Left forelimb (tissue), 1 donor: ENCODE data around the gene CHODL.

Experiments
- DNase-seq: peaks from one replicate; pipeline ENCODE4 v3.0.0-alpha.2; 2018; ENCODE audit warnings: low spot score

CHODL gene, protein sequence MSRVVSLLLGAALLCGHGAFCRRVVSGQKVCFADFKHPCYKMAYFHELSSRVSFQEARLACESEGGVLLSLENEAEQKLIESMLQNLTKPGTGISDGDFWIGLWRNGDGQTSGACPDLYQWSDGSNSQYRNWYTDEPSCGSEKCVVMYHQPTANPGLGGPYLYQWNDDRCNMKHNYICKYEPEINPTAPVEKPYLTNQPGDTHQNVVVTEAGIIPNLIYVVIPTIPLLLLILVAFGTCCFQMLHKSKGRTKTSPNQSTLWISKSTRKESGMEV

DNA sequence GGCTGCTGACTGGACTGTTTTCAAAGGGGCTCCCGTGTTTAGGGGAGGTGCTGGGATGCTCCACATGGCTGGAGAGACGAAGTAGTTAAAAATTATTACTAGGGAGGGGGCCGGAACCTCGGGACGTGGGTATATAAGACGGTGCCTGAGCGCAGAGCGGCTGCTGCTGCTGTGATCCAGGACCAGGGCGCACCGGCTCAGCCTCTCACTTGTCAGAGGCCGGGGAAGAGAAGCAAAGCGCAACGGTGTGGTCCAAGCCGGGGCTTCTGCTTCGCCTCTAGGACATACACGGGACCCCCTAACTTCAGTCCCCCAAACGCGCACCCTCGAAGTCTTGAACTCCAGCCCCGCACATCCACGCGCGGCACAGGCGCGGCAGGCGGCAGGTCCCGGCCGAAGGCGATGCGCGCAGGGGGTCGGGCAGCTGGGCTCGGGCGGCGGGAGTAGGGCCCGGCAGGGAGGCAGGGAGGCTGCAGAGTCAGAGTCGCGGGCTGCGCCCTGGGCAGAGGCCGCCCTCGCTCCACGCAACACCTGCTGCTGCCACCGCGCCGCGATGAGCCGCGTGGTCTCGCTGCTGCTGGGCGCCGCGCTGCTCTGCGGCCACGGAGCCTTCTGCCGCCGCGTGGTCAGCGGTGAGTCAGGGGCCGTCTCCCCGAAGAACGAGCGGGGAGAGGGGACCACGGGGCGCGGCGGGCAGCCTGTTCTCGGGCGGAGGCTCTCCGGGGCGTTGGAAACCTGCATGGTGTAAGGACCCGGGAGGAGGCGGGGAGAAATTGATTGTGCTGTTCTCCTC, at the start of gene CHODL:
CHODL (plus strand) TSS at position 163 of the 793 bp plus-strand sequence; CDS start at position 554, 391 bp downstream.
- DNase-seq = peak; percentile 80

DNA sequence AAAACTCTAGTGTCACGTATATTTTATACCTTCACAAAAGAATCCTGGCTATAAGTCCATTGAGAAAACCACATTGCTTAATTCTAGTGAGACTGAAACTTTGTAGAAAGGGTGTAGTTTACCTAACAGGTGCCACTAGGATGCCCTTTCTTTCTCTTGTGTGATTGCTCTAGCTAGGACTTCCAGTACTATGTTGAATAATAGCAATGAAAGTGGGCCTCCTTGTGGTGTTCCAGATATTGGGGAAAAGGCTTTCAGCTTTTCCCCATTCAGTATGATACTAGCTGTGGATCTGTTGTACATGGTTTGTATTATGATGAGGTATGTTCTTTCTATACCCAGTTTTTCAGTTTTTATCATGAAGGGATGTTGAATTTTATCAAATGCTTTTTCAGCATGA, 39.7 kb upstream of the CHODL start:
- no peak for DNase-seq

DNA sequence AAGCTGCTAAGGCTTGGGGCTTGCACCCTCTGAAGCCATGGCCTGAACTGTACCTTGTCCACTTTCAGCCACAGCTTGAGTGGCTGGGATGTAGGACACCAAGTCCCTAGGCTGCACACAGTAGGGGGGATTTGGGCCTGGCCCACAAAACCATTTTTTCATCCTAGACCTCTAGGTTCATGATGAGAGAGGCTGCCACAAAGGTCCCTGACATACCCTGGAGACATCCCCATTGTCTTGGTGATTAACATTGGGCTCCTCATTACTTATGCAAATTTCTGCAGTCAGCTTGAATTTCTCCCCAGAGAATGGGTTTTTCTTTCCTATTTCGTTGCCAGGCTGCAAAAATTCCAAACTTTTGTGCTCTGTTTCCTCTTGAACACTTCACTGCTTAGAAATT, 26.3 kb upstream of the CHODL start:
- no peak for DNase-seq

DNA sequence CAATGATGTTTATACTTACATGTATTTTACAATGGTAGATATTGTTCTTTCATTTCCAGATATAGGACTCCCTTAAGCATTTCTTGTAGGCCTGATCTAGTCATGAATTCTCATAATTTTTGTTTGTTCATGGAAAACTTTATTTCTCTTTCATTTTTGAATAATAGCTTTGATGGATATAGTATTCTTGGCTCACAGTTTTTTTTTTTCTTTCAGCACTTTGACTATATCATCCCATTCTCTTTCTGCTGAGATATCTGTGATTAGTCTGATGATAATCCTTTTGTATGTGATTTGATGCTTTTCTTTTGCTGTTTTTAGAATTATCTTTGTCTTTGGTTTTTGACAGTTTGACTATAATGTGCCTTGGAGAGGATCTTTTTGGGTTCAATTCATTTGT, 24.1 kb upstream of the CHODL start:
- no peak for DNase-seq

DNA sequence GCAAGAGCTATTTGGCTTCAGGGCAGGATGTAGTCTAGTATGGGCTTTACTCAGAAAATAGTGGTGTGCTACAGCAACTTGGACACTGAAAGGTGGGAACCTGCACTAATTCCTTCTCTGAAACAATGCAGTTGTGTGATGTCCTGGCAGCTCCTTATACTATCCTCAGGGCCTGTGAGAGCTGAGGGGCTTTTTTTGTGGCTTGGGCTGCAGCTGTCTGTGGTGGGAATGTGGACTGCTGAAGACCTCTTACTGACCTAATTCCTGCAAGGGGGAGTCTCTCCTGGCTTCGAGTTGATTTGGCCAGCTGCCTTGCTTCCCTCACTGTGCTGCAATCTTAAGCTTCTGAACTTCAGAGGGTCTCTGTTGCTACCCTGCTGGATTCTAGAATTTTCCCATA, 22.3 kb upstream of the CHODL start:
- DNase-seq = no peak

DNA sequence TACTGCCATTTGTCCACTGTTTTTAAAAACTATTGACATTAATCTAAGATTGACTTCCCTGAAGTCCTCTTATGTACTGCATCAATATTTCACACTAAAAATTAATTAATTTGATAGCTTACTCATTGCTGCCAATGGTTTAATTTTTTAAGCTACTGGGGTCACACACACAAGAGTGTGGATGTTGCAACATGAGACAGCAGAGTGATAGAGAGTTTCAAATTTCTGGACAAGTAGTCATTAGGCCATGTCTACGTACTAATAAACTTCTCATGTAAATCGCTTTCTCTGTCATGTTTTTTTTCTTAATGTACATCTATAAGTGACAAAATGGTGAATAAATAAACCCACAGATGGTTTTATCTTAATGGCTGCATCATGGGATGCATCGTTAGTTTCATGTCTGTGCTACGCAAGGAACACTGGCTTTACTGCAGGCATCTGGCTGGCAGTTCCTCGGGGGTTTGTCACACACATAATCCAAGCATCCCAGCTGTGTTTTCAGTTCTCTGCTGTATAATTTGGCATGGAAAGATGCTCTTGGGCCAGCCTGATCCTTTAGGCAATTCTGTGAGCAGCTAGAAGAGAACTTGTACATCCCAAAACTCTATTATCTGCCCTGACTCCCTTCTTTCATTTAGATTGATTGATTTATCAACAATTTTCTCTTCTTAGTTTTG, 16.4 kb upstream of the CHODL start:
- DNase-seq = no peak

DNA sequence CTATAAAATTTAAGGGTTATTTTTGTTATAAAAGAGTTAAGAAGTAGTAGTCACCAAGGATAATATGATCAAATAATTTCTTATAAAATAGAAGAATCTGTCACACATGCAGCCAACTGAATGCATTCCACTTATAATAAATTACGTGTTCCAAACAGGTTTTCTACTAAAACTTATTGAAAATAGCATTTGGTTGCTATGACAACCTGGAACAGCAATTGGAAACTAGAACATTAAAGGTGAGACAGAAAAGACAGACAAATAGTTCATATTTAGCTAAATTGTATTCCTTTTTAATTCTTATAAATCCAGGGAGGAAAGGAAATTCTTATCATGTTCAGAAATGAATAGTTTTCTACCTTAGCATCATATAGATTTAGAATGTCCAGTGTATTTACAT, 9.1 kb upstream of the CHODL start:
- DNase-seq = no peak

DNA sequence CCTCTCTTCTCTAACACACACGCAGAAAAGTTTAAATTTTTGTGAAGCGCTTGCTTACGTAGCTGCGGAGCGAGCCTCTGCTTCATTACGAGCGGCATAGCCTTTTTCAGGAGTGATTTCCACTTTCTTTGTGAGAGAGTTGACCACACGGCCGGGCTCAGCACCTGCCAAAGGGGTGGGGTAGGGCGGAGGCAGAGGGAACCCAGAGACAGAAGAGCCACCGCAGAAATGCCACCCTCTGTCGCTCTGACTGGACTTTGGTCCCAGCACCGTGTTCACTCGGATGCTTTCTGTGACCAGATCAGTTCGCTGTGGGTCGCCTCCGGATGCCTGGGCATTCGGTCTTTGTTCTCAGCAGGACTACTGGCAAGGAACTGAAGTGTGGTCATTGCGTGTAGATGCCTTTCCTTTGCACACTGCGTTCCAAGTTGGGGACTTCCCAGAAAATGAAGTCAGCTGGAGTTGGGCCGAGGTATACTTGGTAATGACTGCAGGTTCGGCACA, 883 bp downstream of the CHODL start:
- DNase-seq = peak; percentile 73

DNA sequence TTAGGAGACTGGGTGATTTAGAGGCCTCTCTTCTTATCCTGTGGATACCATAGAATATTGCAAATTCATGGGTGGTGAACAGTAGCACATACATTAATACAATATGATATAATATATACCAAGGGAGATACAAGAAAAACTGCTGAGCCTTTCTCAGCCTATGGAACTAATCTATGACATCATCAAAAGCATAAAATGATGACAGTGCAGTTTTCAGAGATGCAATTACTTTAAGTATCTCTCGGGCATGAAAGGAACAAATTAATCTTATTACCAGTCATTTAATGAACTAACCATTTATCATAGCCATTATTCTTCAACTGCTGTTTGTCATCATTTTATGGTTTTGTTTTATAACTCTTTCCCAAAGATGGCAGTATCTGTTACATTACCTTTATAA, 3.5 kb downstream of the CHODL start:
- DNase-seq = no peak

DNA sequence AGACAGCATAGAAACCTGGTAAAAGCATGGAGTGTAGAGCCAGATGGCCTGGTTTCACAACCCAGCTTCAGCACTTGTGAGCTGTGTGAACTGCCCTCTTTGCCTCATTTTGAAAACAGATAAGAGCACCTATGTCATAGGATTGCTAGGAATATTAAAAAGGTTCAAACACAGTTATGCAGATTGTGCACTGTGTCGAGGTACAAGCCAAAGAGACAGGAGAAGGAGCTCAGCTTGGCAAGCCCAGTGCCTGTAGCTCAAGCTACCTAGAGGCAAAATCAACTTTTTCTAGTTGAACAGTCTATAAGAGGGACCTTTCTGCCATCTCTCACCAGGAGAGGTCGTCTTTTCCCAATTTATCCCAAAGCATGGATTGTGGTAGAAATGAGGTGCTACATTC, 5.0 kb downstream of the CHODL start:
- no peak for DNase-seq

DNA sequence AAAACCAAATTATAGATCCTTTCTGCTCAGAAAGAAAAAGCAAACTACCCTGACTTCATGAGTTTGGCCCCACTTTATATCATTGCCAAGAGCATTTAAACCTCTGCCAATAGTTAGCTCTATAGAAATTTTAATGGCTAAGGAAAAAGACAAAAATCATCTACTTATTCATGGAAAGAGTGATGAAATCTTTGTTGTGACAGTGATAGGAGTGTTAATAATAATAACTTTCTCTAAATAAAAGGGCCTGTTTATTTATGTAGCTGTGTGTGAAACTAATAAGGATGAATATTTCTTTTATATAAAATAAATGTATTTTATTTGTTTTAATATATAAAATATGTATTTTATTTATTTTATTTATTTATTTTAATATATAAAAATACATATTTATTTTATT, 6.4 kb downstream of the CHODL start:
- DNase-seq = no peak

DNA sequence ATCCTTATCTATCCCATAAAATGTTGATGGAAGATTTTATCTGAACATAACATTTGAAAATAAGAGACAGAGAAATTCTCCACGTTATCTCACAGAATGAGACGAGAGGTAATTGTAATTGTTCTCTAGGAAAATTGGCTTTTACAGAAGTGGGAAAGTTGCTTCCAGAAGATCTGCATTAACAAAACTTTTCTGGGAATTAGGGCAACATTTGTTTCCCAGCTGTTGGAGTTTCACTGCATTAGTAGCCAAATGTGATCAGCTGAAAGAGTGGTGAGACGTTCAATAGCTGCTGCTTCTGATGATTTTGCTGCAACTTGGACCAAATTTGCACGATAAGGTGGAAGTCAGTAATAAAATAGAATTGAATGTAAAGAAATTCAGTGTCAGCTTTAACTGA, 7.6 kb downstream of the CHODL start:
- no peak for DNase-seq

DNA sequence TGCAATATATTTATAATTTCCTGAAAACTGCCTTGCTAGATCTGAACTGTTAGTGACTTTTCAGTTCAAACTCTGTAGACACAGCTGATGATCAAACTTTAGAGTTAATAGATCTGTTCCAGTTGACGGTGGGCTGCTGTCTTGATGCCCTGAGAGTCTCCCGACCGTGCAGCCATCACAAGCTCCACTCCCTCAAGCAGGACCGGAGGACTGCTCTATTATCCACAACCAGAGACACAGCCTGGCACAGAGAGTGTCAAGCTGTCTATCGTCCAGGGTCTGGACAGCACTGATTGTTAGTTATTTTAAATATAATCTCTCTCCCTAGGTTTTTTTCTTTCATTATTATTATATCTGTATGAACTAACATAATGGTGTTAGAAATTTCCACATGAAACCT, 8.0 kb downstream of the CHODL start:
- DNase-seq = no peak

DNA sequence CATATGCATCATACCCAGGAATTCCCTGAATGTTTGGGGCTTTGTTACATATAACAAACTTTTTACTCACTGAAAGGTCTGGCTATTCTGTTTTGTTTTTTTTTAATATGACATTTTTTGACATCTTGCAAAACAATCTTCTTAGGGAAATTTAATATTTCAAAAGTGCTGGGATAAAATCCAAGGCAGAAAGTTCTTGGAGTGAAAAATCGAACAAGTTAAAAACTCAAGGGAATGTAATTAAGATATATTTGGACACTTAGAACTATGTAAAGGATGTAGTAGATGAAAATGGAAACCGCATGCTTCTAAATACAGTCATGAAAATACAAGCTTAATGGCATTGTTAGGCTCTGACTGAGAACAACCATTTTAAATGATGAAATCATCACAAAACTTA, 8.6 kb downstream of the CHODL start:
- DNase-seq = no peak

DNA sequence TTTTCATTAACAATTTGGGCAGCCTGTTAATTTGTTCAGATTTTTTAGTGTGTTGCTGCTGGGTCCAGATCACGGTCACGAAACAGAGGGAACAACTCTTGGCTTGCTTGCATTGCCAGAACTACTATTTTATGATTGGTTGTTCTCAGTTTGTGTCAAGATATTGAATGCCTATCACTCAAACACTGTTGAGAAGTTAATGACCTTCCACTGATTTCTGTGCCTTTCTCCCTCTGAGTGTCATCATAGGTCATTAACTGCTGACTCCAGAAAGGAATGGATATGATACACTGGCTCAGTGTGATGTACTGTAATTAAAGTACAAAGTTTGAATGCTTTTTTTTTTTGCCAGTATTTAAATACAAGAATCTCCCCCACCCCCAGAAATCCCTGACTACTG, 9.2 kb downstream of the CHODL start:
- no peak for DNase-seq

DNA sequence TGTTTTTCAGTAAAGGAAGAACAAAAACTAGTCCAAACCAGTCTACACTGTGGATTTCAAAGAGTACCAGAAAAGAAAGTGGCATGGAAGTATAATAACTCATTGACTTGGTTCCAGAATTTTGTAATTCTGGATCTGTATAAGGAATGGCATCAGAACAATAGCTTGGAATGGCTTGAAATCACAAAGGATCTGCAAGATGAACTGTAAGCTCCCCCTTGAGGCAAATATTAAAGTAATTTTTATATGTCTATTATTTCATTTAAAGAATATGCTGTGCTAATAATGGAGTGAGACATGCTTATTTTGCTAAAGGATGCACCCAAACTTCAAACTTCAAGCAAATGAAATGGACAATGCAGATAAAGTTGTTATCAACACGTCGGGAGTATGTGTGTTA, 21.3 kb downstream of the CHODL start:
- no peak for DNase-seq

DNA sequence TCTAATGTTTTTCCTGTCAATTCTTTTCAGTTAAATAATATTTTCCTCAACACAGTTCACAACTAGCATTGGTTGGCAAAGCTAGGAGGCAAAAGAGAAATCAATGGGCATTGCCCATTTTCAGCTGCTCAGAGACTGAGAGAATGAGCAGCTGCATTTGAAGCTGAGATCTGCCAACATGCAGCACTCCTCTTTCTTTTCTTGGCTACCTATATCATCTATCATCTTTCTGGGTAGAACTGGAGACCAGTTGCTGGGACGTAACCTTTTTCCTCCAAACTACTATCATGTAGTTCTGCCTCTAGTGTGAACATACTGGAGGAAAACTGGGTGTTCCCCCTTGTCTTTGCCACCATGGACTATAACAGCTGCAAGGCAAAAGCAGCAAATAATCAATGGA, 22.9 kb downstream of the CHODL start:
- no peak for DNase-seq

DNA sequence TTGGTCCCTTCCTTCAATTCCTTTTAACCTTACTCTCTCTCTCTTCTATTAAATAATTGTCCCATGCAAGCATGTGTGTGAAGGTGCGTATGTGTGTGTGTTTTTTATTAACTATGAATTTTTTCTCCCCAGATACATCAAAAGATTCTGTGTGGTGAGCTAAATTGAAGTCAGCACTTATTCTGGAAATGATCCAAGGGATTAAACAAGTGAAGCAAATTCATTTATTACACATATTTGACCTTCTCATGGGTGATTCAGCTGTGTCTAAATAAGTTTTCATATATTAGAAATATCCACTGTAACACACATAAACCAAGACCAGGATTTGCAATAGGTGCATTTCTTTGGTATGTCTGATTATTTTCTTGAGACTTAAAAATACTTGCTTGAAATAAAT, 24.3 kb downstream of the CHODL start:
- no peak for DNase-seq

DNA sequence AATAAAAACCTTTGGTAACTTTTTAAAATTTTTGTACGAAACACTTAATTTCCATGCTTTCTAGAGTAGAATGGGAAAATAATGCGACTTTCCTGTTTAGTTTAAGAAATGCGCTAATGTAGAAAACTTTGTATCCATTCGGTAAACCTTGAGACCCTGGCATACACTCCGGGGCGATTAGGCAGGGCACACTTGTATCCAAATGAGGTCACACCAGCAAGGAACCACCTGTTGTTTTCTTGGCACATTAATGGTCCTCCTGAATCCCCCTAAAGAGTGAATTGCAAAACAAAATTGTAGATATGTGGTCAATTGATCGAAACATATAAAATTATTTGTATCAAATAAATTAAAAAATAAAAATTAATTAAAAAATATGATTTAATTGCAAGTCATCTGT, 25.2 kb downstream of the CHODL start:
- DNase-seq = no peak

DNA sequence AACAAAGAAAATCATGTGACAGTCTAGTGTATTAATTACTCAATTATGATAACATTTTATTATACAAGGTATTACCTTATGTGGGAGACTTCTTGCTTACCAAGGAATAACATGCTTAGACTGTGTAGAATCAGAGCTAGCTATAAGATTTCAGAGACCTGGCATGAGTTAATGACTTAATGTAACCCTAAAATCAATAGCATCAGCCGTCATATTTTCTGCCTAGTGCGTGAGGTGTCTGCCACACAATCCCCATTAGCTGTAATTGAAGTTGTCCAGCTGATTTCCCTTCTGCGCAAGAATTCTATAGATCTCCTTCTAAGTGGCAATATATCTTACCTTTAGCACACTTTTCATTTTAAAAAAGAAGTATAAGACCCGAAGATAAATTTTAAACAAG, 28.8 kb downstream of the CHODL start:
- DNase-seq = no peak

DNA sequence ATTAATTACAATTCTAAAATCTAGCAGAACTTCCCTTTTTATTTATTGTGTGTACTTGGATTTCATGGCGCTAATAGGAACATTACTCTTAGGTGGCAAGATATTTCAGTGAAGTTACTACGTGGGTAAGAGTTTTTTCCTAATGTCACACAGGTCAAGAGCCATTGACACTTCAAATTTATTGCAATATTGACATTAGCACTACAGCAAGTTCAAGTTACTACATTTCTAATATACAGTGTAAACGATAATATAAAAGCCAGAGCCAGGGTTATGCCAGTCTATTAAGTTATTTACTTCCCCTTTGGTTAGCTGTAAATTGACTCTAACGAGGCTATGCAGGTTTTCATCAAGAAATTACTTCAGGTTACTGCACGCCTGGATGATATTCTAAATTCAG, 29.7 kb downstream of the CHODL start:
- DNase-seq = no peak

DNA sequence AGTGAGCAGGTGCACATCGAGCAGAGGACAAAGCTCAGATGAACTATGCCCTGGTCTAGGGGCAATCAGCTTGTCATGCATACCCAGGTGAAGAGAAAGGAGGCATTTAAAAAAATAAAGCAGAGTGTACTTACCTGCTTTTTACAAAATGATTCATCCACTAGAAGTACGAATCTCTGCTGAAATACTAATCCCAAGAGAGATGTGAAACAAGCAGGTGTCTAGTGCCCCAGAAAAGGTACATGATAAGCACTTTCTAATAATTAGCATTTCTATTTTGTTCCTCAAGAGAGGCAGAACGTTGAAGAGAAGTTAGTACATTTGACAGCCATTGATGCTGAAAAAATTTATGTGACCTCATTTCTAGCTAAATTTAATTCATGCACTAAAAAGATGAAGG, 31.1 kb downstream of the CHODL start:
- DNase-seq = no peak

DNA sequence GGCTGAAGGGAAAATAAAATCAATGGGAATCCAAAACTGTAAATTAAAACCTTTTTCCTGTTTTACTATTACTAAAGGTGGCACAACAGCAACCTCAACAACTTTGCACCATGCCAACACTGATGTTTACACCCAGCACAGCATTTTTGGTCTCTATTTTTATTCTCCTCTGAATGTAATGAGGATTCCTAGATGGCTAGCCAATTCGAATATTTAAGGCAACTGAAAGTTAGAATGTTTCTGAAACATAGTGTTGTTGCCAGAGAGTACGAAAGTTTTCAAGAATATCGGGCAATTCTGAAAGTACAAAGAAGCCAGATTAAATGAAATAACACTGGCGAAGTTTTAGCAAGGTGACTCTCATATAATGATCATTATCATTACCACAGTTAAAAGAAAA, 40.7 kb downstream of the CHODL start:
- no peak for DNase-seq
